MM.1S (cell line): ENCODE results near the gene S1PR1.

Experiments
- DNase-seq: peaks from one replicate; pipeline ENCODE4 v3.0.0-alpha.2; 2015
- H2AFZ ChIP-seq: fragments of 300-600 bp; sonication (generic); 2 replicates; pipeline ENCODE4 v1.6.0; 2016; ENCODE audit warnings: antibody characterized with exemption, low read length
- H3F3A ChIP-seq: fragments of 300-600 bp; sonication (generic); 2 replicates; pipeline ENCODE4 v1.6.1; 2016; ENCODE audit warnings: mild to moderate bottlenecking, antibody characterized with exemption, low read length, moderate library complexity, mixed read lengths; ENCODE audit not compliant: insufficient read depth
- H3K27ac ChIP-seq: fragments of 300-600 bp; sonication (generic); 2 replicates; pipeline ENCODE4 v1.5.1; 2016; ENCODE audit warnings: mild to moderate bottlenecking, low read length
- H3K27me3 ChIP-seq: fragments of 300-600 bp; sonication (generic); replicated peaks from 2 replicates; pipeline ENCODE4 v1.6.0; 2016; ENCODE audit warnings: low read length; ENCODE audit not compliant: insufficient read depth
- H3K36me3 ChIP-seq: fragments of 300-600 bp; sonication (generic); replicated peaks from 2 replicates; pipeline ENCODE4 v1.6.1; 2016; ENCODE audit warnings: mild to moderate bottlenecking, low read length, mixed read lengths; ENCODE audit not compliant: insufficient read depth
- H3K4me1 ChIP-seq: fragments of 300-600 bp; sonication (generic); 2 replicates; pipeline ENCODE4 v1.6.1; 2016; ENCODE audit warnings: low read length, mixed read lengths
- H3K4me2 ChIP-seq: fragments of 300-600 bp; sonication (generic); 2 replicates; pipeline ENCODE4 v1.6.0; 2016; ENCODE audit warnings: low read depth, low read length
- H3K4me3 ChIP-seq: fragments of 300-600 bp; sonication (generic); 2 replicates; pipeline ENCODE4 v1.5.1; 2016; ENCODE audit warnings: low read length, mixed read lengths
- H3K79me2 ChIP-seq: fragments of 300-600 bp; sonication (generic); 2 replicates; pipeline ENCODE4 v1.6.1; 2016; ENCODE audit warnings: mixed run types, low read length, mixed read lengths
- H3K9ac ChIP-seq: fragments of 300-600 bp; sonication (generic); 2 replicates; pipeline ENCODE4 v1.6.1; 2016; ENCODE audit warnings: low read length, mixed read lengths
- H3K9me2 ChIP-seq: fragments of 300-600 bp; sonication (generic); replicated peaks from 2 replicates; pipeline ENCODE4 v1.6.1; 2016; ENCODE audit warnings: mild to moderate bottlenecking, low read length, mixed read lengths; ENCODE audit not compliant: insufficient read depth
- H3K9me3 ChIP-seq: fragments of 300-600 bp; sonication (generic); replicated peaks from 2 replicates; pipeline ENCODE4 v1.6.1; 2016; ENCODE audit warnings: mild to moderate bottlenecking, low read length, mixed read lengths; ENCODE audit not compliant: insufficient read depth
- H4K20me1 ChIP-seq: fragments of 300-600 bp; sonication (generic); 2 replicates; pipeline ENCODE4 v1.6.1; 2016; ENCODE audit warnings: mild to moderate bottlenecking, low read length, moderate library complexity, mixed read lengths; ENCODE audit not compliant: insufficient read depth
- CTCF ChIP-seq: fragments of 300-600 bp; sonication (generic); IDR thresholded peaks from 2 replicates; pipeline ENCODE4 v1.5.1; 2016; ENCODE audit warnings: antibody characterized with exemption, low read length, mixed read lengths
- EZH2 ChIP-seq: fragments of 300-600 bp; sonication (generic); optimal IDR thresholded peaks from 2 replicates; pipeline ENCODE3; 2017; ENCODE audit warnings: low read depth, mild to moderate bottlenecking, antibody characterized with exemption, low read length, mixed read lengths
- EZH2phosphoT487 ChIP-seq: fragments of 300-600 bp; sonication (generic); IDR thresholded peaks from 2 replicates; pipeline ENCODE4 v1.6.1; 2018; ENCODE audit warnings: antibody characterized with exemption, low read length

S1PR1 gene

GRCh38 chr1:101275672-101276071 lies 38.9 kb downstream of the S1PR1 start:
- H3K9ac ChIP-seq = no peak overlapping the region
- no peaks in the 10 kb centered on the region for H4K20me1 ChIP-seq
- H3K4me2 ChIP-seq = no peak overlapping the region
- no peaks in the 10 kb centered on the region for H3K9me3 ChIP-seq
- H2AFZ ChIP-seq = no peak overlapping the region
- H3K27me3 ChIP-seq = no peaks in the 10 kb centered on the region
- TF ChIP-seq CTCF (no peak), EZH2 (no peak), EZH2phosphoT487 (no peak)
- H3K27ac ChIP-seq = no peak overlapping the region
- H3K4me1 ChIP-seq = no peaks in the 10 kb centered on the region
- H3K4me3 ChIP-seq = no peak overlapping the region
- H3K9me2 ChIP-seq = no peaks in the 10 kb centered on the region
- H3F3A ChIP-seq = no peaks in the 10 kb centered on the region
- no peaks in the 10 kb centered on the region for H3K36me3 ChIP-seq
- DNase-seq = no peak
- no peaks in the 10 kb centered on the region for H3K79me2 ChIP-seq

GRCh38 chr1:101276818-101277217 lies 40.0 kb downstream of the S1PR1 start:
- H3K9me2 ChIP-seq = no peaks in the 10 kb centered on the region
- no peaks in the 10 kb centered on the region for H4K20me1 ChIP-seq
- no peak overlapping the region for H3K4me2 ChIP-seq

GRCh38 chr1:101278238-101278637 lies 41.4 kb downstream of the S1PR1 start:
- Histone ChIP-seq H3F3A (no peaks in the 10 kb centered on the region), H3K9ac (no peak overlapping the region), H3K79me2 (no peaks in the 10 kb centered on the region), H2AFZ (no peak overlapping the region), H4K20me1 (no peaks in the 10 kb centered on the region), H3K4me3 (no peak overlapping the region), H3K36me3 (no peaks in the 10 kb centered on the region), H3K4me1 (no peaks in the 10 kb centered on the region), H3K9me2 (no peaks in the 10 kb centered on the region), H3K27ac (no peak overlapping the region), H3K9me3 (no peaks in the 10 kb centered on the region), H3K4me2 (no peak overlapping the region), H3K27me3 (no peaks in the 10 kb centered on the region)
- TF ChIP-seq EZH2phosphoT487 = no peak
- no peak for TF ChIP-seq CTCF
- no peak for TF ChIP-seq EZH2
- DNase-seq = no peak

More at GRCh38 chr1:101276818-101277217, 40.0 kb downstream of the S1PR1 start:
- Histone ChIP-seq H3K27me3 (no peaks in the 10 kb centered on the region), H3K4me3 (no peak overlapping the region), H2AFZ (no peak overlapping the region), H3K4me1 (no peaks in the 10 kb centered on the region), H3K36me3 (no peaks in the 10 kb centered on the region), H3K9me3 (no peaks in the 10 kb centered on the region), H3K27ac (no peak overlapping the region), H3K9ac (no peak overlapping the region), H3K79me2 (no peaks in the 10 kb centered on the region), H3F3A (no peaks in the 10 kb centered on the region)
- TF ChIP-seq EZH2phosphoT487 = no peak
- no peak for TF ChIP-seq EZH2
- TF ChIP-seq CTCF = no peak
- no peak for DNase-seq
